ENCODE measurements around the gene GOLIM4. TPM values are rescaled to one million over a fixed set of nuclear protein-coding genes. Genes with fewer than 3 reads are reported as not detected.
A peak's percentile ranks its signal among the peaks of the same experiment; 100 is the strongest.

The GOLIM4 gene
- total RNA-seq, 1 experiment from 2014 or later, result 12.2 TPM

- H3K4me1 ChIP-seq (ENCODE audit: insufficient read depth, low read length, poor library complexity, severe bottlenecking), result no peaks in the 10 kb centered on the region
- H3K27me3 ChIP-seq (replicated peaks; ENCODE audit: insufficient read depth, low read depth, low read length, poor library complexity), result no peaks in the 10 kb centered on the region
- no peak for TF ChIP-seq CTCF (conservative IDR thresholded peaks at IDR 0.05; ENCODE audit: low read depth, low read length)
- TF ChIP-seq EZH2 (IDR thresholded peaks at IDR 0.05; ENCODE audit: borderline replicate concordance, low read depth, low read length, poor library complexity, severe bottlenecking), result no peak
- no peak overlapping the region for H3K4me3 ChIP-seq (ENCODE audit: low read depth, low read length, poor library complexity, severe bottlenecking)
- no peak for DNase-seq (ENCODE audit: low spot score)
- intact Hi-C loops (cut with micrococcal nuclease; ENCODE audit: unreplicated experiment), result no loop called here
- no peaks in the 10 kb centered on the region for H3K36me3 ChIP-seq (ENCODE audit: insufficient read depth, low read length, poor library complexity, severe bottlenecking)
- no TSS peak for BruUV-seq (replicated peaks)
- H3K27ac ChIP-seq (ENCODE audit: low read depth, low read length, poor library complexity, severe bottlenecking), result no peak overlapping the region
- ChIA-PET CTCF (no interaction called here), POLR2A (ENCODE audit: low non-redundant PET) (no interaction called here)
- no peaks in the 10 kb centered on the region for H3K9me3 ChIP-seq (ENCODE audit: low read depth, low read length, poor library complexity, severe bottlenecking)
Observed at GRCh38 chr3:168036619-168037018, 59.1 kb downstream of the GOLIM4 start.

GRCh38 chr3:168034152-168034928, 61.4 kb downstream of the GOLIM4 start:
- Histone ChIP-seq H3K36me3 (ENCODE audit: insufficient read depth, low read length, poor library complexity, severe bottlenecking) (no peaks in the 10 kb centered on the region), H3K4me1 (ENCODE audit: insufficient read depth, low read length, poor library complexity, severe bottlenecking) (no peaks in the 10 kb centered on the region), H3K9me3 (ENCODE audit: low read depth, low read length, poor library complexity, severe bottlenecking) (no peaks in the 10 kb centered on the region), H3K27ac (ENCODE audit: low read depth, low read length, poor library complexity, severe bottlenecking) (no peak overlapping the region), H3K4me3 (ENCODE audit: low read depth, low read length, poor library complexity, severe bottlenecking) (no peak overlapping the region), H3K27me3 (replicated peaks; ENCODE audit: insufficient read depth, low read depth, low read length, poor library complexity) (no peaks in the 10 kb centered on the region)
- BruUV-seq (replicated peaks), result no TSS peak
- TF ChIP-seq EZH2 (IDR thresholded peaks at IDR 0.05; ENCODE audit: borderline replicate concordance, low read depth, low read length, poor library complexity, severe bottlenecking) (no peak), CTCF (conservative IDR thresholded peaks at IDR 0.05; ENCODE audit: low read depth, low read length) (no peak)
- intact Hi-C loops (cut with micrococcal nuclease; ENCODE audit: unreplicated experiment), result no loop called here
- POLR2A ChIA-PET (ENCODE audit: low non-redundant PET), result no interaction called here
- DNase-seq (ENCODE audit: low spot score), result peak; percentile 40
- CTCF ChIA-PET, result no interaction called here

- H3K27me3 ChIP-seq (replicated peaks; ENCODE audit: insufficient read depth, low read depth, low read length, poor library complexity), result no peaks in the 10 kb centered on the region
- BruUV-seq (replicated peaks), result no TSS peak
- ChIA-PET POLR2A (ENCODE audit: low non-redundant PET) (no interaction called here), CTCF (no interaction called here)
- no peak for DNase-seq (ENCODE audit: low spot score)
- H3K36me3 ChIP-seq (ENCODE audit: insufficient read depth, low read length, poor library complexity, severe bottlenecking), result no peaks in the 10 kb centered on the region
- no peaks in the 10 kb centered on the region for H3K9me3 ChIP-seq (ENCODE audit: low read depth, low read length, poor library complexity, severe bottlenecking)
- intact Hi-C loops (cut with micrococcal nuclease; ENCODE audit: unreplicated experiment), result no loop called here
- no peaks in the 10 kb centered on the region for H3K4me1 ChIP-seq (ENCODE audit: insufficient read depth, low read length, poor library complexity, severe bottlenecking)
- H3K4me3 ChIP-seq (ENCODE audit: low read depth, low read length, poor library complexity, severe bottlenecking), result no peak overlapping the region
- no peak overlapping the region for H3K27ac ChIP-seq (ENCODE audit: low read depth, low read length, poor library complexity, severe bottlenecking)
- TF ChIP-seq EZH2 (IDR thresholded peaks at IDR 0.05; ENCODE audit: borderline replicate concordance, low read depth, low read length, poor library complexity, severe bottlenecking) (no peak), CTCF (conservative IDR thresholded peaks at IDR 0.05; ENCODE audit: low read depth, low read length) (no peak)
Observed at GRCh38 chr3:168030577-168030976, 65.1 kb downstream of the GOLIM4 start.

Measured in A673 (cell line).